ENCODE data around the gene GRWD1. TPM values are rescaled to one million over a fixed set of nuclear protein-coding genes. Genes with fewer than 3 reads are reported as not detected.
A peak's percentile ranks its signal among the peaks of the same experiment; 100 is the strongest.

Gene GRWD1
- total RNA-seq, 1 experiment from 2014 or later: 56.7 TPM

- intact Hi-C loops (cut with micrococcal nuclease; ENCODE audit: unreplicated experiment): no loop called here
- POLR2A ChIA-PET: no interaction called here
- H3K27ac ChIP-seq (ENCODE audit: low read length): peak overlapping the region; percentile 87
Observed at GRCh38 chr19:48444129-48444935, 1.5 kb upstream of the GRWD1 start.

GRCh38 chr19:48444936-48445200 is 915 bp upstream of the GRWD1 start:
- CTCF ChIA-PET: interaction anchor here (0.6 to 1.0 kb wide), 2 partner anchors 28 to 164 kb away, joined by 3 to 7 read pairs; no protein-coding TSS in a partner anchor
- H3K27ac ChIP-seq (ENCODE audit: low read length): peak overlapping the region; percentile 87
- no peaks in the 10 kb centered on the region for H3K9me3 ChIP-seq (ENCODE audit: control insufficient read depth, insufficient read depth, low read depth, low read length)
- no peak for TF ChIP-seq SIN3A (IDR thresholded peaks at IDR 0.05; ENCODE audit: borderline replicate concordance, insufficient read depth, low read depth, low read length)
- TF ChIP-seq TCF7L2 (IDR thresholded peaks at IDR 0.05; ENCODE audit: low read depth, low read length): no peak
- TF ChIP-seq REST (IDR thresholded peaks at IDR 0.05; ENCODE audit: insufficient read depth in 1 of 2, low read depth in 2 of 2, low read length in 1 of 2): no peak
- TF ChIP-seq POLR2AphosphoS5 (IDR thresholded peaks at IDR 0.05; ENCODE audit: low read depth, low read length): no peak
- TF ChIP-seq, protein P1, sequence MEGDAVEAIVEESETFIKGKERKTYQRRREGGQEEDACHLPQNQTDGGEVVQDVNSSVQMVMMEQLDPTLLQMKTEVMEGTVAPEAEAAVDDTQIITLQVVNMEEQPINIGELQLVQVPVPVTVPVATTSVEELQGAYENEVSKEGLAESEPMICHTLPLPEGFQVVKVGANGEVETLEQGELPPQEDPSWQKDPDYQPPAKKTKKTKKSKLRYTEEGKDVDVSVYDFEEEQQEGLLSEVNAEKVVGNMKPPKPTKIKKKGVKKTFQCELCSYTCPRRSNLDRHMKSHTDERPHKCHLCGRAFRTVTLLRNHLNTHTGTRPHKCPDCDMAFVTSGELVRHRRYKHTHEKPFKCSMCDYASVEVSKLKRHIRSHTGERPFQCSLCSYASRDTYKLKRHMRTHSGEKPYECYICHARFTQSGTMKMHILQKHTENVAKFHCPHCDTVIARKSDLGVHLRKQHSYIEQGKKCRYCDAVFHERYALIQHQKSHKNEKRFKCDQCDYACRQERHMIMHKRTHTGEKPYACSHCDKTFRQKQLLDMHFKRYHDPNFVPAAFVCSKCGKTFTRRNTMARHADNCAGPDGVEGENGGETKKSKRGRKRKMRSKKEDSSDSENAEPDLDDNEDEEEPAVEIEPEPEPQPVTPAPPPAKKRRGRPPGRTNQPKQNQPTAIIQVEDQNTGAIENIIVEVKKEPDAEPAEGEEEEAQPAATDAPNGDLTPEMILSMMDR (IDR thresholded peaks at IDR 0.05): no peak
- no peak for DNase-seq (ENCODE audit: low read depth, low spot score)
- ATAC-seq: no peak
- peaks cover 9% of the 10 kb centered on the region for H3K4me1 ChIP-seq (ENCODE audit: control insufficient read depth, insufficient read depth, low read length)
- in situ Hi-C loops (cut with HindIII; ENCODE audit: low pct_unique_long_range_greater_than_20kb, low sequenced_read_pairs): no loop called here
- no peaks in the 10 kb centered on the region for H3K27me3 ChIP-seq (ENCODE audit: control insufficient read depth, insufficient read depth, low read length)
- peaks cover 3% of the 10 kb centered on the region for H3K36me3 ChIP-seq (ENCODE audit: control insufficient read depth, insufficient read depth, low read length)
- intact Hi-C loops (cut with micrococcal nuclease; ENCODE audit: unreplicated experiment): no loop called here
- H3K4me3 ChIP-seq (ENCODE audit: low read depth in 2 of 2, low read length in 2 of 2): peak overlapping the region; percentile 86 to 95
- POLR2A ChIA-PET: no interaction called here
- BruUV-seq (replicated peaks): no TSS peak

More at GRCh38 chr19:48444129-48444935, 1.5 kb upstream of the GRWD1 start:
- Histone ChIP-seq H3K9me3 (ENCODE audit: control insufficient read depth, insufficient read depth, low read depth, low read length) (no peaks in the 10 kb centered on the region), H3K27me3 (ENCODE audit: control insufficient read depth, insufficient read depth, low read length) (no peaks in the 10 kb centered on the region), H3K4me1 (ENCODE audit: control insufficient read depth, insufficient read depth, low read length) (peaks cover 9% of the 10 kb centered on the region), H3K36me3 (ENCODE audit: control insufficient read depth, insufficient read depth, low read length) (peaks cover 3% of the 10 kb centered on the region), H3K4me3 (ENCODE audit: low read depth in 2 of 2, low read length in 2 of 2) (peak overlapping the region; percentile 86 to 95; a peak in 3 of 4 replicates)
- no TSS peak for BruUV-seq (replicated peaks)
- DNase-seq (ENCODE audit: low read depth, low spot score) (no peak), ATAC-seq (no peak)
- CTCF ChIA-PET: no interaction called here
- in situ Hi-C loops (cut with HindIII; ENCODE audit: low pct_unique_long_range_greater_than_20kb, low sequenced_read_pairs): no loop called here
- TF ChIP-seq TCF7L2 (IDR thresholded peaks at IDR 0.05; ENCODE audit: low read depth, low read length): no peak
- no peak for TF ChIP-seq POLR2AphosphoS5 (IDR thresholded peaks at IDR 0.05; ENCODE audit: low read depth, low read length)
- TF ChIP-seq REST (IDR thresholded peaks at IDR 0.05; ENCODE audit: insufficient read depth in 1 of 2, low read depth in 2 of 2, low read length in 1 of 2): no peak
- no peak for TF ChIP-seq SIN3A (IDR thresholded peaks at IDR 0.05; ENCODE audit: borderline replicate concordance, insufficient read depth, low read depth, low read length)
- TF ChIP-seq, protein P1 (IDR thresholded peaks at IDR 0.05): no peak
